Trophoblast cell (in vitro differentiated cells and primary cell): ENCODE results near the gene ZP1.
A peak's percentile ranks its signal among the peaks of the same experiment; 100 is the strongest.

Experiments
- DNase-seq, 2 donors: peaks; one replicate each; pipeline ENCODE4 v3.0.0-alpha.2; 2016
- H2AFZ ChIP-seq: 2 replicates; pipeline ENCODE4 v1.6.1; 2013; ENCODE audit warnings: low read length, moderate library complexity, mild to moderate bottlenecking; ENCODE audit not compliant: insufficient read depth, poor library complexity
- H2AK5ac ChIP-seq: 2 replicates; pipeline ENCODE4 v1.6.1; 2013; ENCODE audit warnings: mild to moderate bottlenecking, low read length
- H2BK120ac ChIP-seq: 2 replicates; pipeline ENCODE4 v1.6.1; 2013; ENCODE audit warnings: low read length, mild to moderate bottlenecking, moderate library complexity; ENCODE audit not compliant: insufficient read depth, poor library complexity
- H2BK12ac ChIP-seq: 2 replicates; pipeline ENCODE4 v1.6.1; 2013; ENCODE audit warnings: mild to moderate bottlenecking, low read length, moderate library complexity
- H2BK5ac ChIP-seq: 2 replicates; pipeline ENCODE4 v1.6.1; 2013; ENCODE audit warnings: low read length, low read depth, moderate library complexity, mild to moderate bottlenecking; ENCODE audit not compliant: poor library complexity
- H3K14ac ChIP-seq: 2 replicates; pipeline ENCODE4 v1.6.1; 2013; ENCODE audit warnings: mild to moderate bottlenecking, low read length
- H3K18ac ChIP-seq: 2 replicates; pipeline ENCODE4 v1.6.1; 2013; ENCODE audit warnings: mild to moderate bottlenecking, low read length
- H3K23ac ChIP-seq: 2 replicates; pipeline ENCODE4 v1.6.1; 2013; ENCODE audit warnings: low read length
- H3K27ac ChIP-seq: 2 replicates; pipeline ENCODE4 v1.5.1; 2013; ENCODE audit warnings: low read depth, mild to moderate bottlenecking, inconsistent platforms, low read length, moderate library complexity
- H3K27me3 ChIP-seq: 2 replicates; pipeline ENCODE4 v1.6.1; 2013; ENCODE audit warnings: inconsistent platforms, mild to moderate bottlenecking, low read length, moderate library complexity; ENCODE audit not compliant: insufficient read depth
- H3K36me3 ChIP-seq, 2 experiments: 1 replicate in 1 of 2; 2 replicates in 1 of 2; pipeline ENCODE4 v1.6.1; 2013; ENCODE audit warnings: low read length in 2 of 2, mild to moderate bottlenecking in 2 of 2, moderate library complexity in 1 of 2; ENCODE audit not compliant: insufficient read depth in 2 of 2, control insufficient read depth in 1 of 2
- H3K4ac ChIP-seq: 2 replicates; pipeline ENCODE4 v1.6.1; 2013; ENCODE audit warnings: low read depth, mild to moderate bottlenecking, low read length, moderate library complexity
- H3K4me1 ChIP-seq, 2 experiments: 1 replicate in 1 of 2; 2 replicates in 1 of 2; pipeline ENCODE4 v1.6.1; 2013; ENCODE audit warnings: low read length in 2 of 2, mild to moderate bottlenecking in 2 of 2, moderate library complexity in 1 of 2; ENCODE audit not compliant: insufficient read depth in 2 of 2, control insufficient read depth in 1 of 2
- H3K4me2 ChIP-seq: 2 replicates; pipeline ENCODE4 v1.6.1; 2013; ENCODE audit warnings: inconsistent platforms, mild to moderate bottlenecking, low read length, moderate library complexity
- H3K4me3 ChIP-seq: 2 replicates; pipeline ENCODE4 v1.5.1; 2013; ENCODE audit warnings: mild to moderate bottlenecking, low read depth, low read length, inconsistent platforms
- H3K79me1 ChIP-seq: one replicate; pipeline ENCODE4 v1.6.1; 2013; ENCODE audit warnings: low read length
- H3K79me2 ChIP-seq: 2 replicates; pipeline ENCODE4 v1.6.1; 2013; ENCODE audit warnings: low read length, mild to moderate bottlenecking; ENCODE audit not compliant: control insufficient read depth, insufficient read depth, poor library complexity
- H3K9ac ChIP-seq: 2 replicates; pipeline ENCODE4 v1.6.1; 2013; ENCODE audit warnings: mild to moderate bottlenecking, low read length
- H3K9me3 ChIP-seq: 2 replicates; pipeline ENCODE4 v1.6.1; 2013; ENCODE audit warnings: low read depth, mild to moderate bottlenecking, control low read depth, inconsistent platforms, low read length; ENCODE audit not compliant: insufficient read depth
- H4K12ac ChIP-seq: 2 replicates; pipeline ENCODE4 v1.6.1; 2013; ENCODE audit warnings: low read depth, mild to moderate bottlenecking, low read length, moderate library complexity
- H4K8ac ChIP-seq: 2 replicates; pipeline ENCODE4 v1.6.1; 2013; ENCODE audit warnings: low read depth, mild to moderate bottlenecking, low read length, moderate library complexity
- H4K91ac ChIP-seq: one replicate; pipeline ENCODE4 v1.6.1; 2013; ENCODE audit warnings: low read depth, mild to moderate bottlenecking, low read length, moderate library complexity
- WGBS: extraction: QIAGEN DNeasy Blood & Tissue Kit; methylation state at CpG from one replicate; pipeline ENCODE4 v1.1.7; 2013; ENCODE audit warnings: missing lambda C conversion rate; ENCODE audit not compliant: insufficient read length, insufficient coverage; ENCODE audit errors: extremely low coverage; 5-methylcytosine and 5-hydroxymethylcytosine counted together

Gene ZP1

DNA sequence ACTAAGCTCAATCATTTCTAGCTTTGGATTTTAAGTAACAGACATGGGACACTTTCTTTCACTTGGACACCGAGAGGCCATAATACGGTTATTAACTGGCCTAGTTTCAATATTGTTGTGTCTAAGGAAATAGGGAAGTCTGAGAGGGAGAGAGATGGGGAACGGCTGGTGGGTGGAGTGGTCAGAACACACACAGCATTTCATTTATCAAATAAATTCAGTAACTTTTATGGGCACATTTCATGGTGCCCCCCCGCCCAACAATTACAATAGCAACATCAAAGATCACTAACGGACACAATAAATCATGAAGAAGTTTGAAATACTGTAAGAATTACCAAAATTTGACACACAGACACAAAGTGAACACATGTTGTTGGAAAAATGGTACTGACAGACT, 28.3 kb downstream of the ZP1 start:
- Histone ChIP-seq H3K36me3 (peaks cover 32 to 51% of the 10 kb centered on the region in 2 experiments), H3K23ac (no peak overlapping the region), H2AK5ac (no peak overlapping the region), H2BK120ac (no peak overlapping the region), H3K4me1 (peaks cover 0 to 1% of the 10 kb centered on the region in 2 experiments), H3K4ac (no peak overlapping the region), H3K9ac (no peak overlapping the region), H3K4me2 (no peak overlapping the region), H3K27me3 (no peaks in the 10 kb centered on the region), H3K79me2 (no peaks in the 10 kb centered on the region), H3K4me3 (no peak overlapping the region), H3K18ac (no peak overlapping the region), H3K27ac (no peak overlapping the region), H2BK12ac (no peak overlapping the region), H3K14ac (no peak overlapping the region), H2AFZ (no peak overlapping the region), H3K79me1 (no peaks in the 10 kb centered on the region), H2BK5ac (no peak overlapping the region), H4K91ac (no peak overlapping the region), H3K9me3 (no peaks in the 10 kb centered on the region), H4K8ac (no peak overlapping the region), H4K12ac (no peak overlapping the region)
- no peak for DNase-seq
- WGBS, result no CpG with 5 or more reads among the region's 5 CpGs

DNA sequence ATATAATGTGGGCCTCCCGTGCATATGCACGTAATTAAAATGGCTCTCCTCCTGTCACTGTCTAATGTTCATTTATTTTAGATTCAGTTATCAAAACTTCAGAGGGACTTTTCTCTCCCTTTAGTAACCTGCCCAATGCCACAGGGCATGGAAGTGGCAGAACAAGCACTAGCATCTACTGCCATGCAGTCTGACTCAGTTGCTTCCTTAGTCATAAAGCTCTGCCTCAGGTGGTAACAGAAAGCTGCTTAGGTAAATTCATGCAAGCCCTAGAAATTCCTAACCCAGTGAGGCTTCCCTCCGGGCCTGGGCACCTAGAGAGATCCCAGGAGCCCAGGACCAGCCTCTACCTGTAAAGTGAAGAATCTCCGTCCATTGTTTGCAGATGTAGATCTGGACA, 30.2 kb downstream of the ZP1 start:
- H3K23ac ChIP-seq, result no peak overlapping the region
- H3K4ac ChIP-seq, result no peak overlapping the region
- no peak overlapping the region for H3K27ac ChIP-seq
- H4K8ac ChIP-seq, result no peak overlapping the region
- no peaks in the 10 kb centered on the region for H3K79me2 ChIP-seq
- no peaks in the 10 kb centered on the region for H3K27me3 ChIP-seq
- no peak overlapping the region for H4K12ac ChIP-seq
- no peak overlapping the region for H3K18ac ChIP-seq
- H2BK5ac ChIP-seq, result no peak overlapping the region
- no peak overlapping the region for H4K91ac ChIP-seq
- H3K36me3 ChIP-seq, result peaks cover 40 to 65% of the 10 kb centered on the region in 2 experiments
- H3K9ac ChIP-seq, result no peak overlapping the region
- H3K14ac ChIP-seq, result no peak overlapping the region
- no peak overlapping the region for H3K4me3 ChIP-seq
- H2BK12ac ChIP-seq, result no peak overlapping the region
- H3K9me3 ChIP-seq, result no peaks in the 10 kb centered on the region
- no CpG with 5 or more reads among the region's 4 CpGs for WGBS
- no peak overlapping the region for H2AK5ac ChIP-seq
- no peak overlapping the region for H2BK120ac ChIP-seq
- no peaks in the 10 kb centered on the region for H3K79me1 ChIP-seq
- no peak overlapping the region for H3K4me2 ChIP-seq
- no peak overlapping the region for H2AFZ ChIP-seq
- H3K4me1 ChIP-seq, result no peaks in the 10 kb centered on the region
- DNase-seq, result no peak

DNA sequence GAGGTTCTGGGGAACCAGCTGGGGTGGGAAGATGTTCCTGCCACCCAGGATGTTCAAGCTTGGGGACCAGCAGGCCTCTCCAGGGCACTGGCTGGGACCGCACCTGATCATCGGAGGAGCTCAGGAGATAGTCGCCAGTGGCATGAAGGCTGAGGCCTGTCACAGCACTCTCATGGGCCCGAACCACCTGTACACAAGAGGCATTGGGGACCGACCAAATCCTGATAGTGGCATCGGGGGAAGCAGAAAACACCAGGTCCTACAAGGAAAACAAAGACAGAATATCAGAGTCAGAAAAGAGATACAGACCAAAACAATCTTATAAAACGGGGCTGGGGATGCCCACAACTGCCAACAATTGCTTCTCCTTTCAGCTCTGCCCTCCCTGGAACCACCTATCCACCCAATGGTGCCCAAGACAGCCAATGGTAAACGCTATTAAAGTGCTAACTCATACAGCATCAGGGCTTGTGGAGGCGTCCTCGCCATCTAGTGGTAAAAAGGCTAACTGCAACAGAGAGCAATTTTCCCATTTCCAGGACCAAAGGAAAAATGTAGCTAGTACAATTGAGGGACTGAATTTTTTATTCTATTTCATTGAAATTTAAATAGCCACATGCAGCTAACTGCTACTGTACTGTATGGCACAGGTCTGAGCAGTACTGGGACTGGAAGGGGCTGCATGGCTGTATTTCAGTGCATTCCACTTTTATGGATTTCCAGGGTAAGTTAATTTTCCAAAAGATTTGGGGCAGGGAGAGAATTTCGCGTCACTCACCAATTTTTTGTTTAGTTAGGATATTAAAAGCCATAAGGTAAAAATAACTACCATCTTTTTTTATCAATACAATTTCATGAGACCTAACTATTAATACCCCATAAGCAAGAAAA, 31.9 kb downstream of the ZP1 start:
- H3K9me3 ChIP-seq, result no peaks in the 10 kb centered on the region
- H4K8ac ChIP-seq, result no peak overlapping the region
- H2BK120ac ChIP-seq, result no peak overlapping the region
- H2BK12ac ChIP-seq, result no peak overlapping the region
- H3K4me1 ChIP-seq, result no peaks in the 10 kb centered on the region
- H2AFZ ChIP-seq, result no peak overlapping the region
- peak; percentile 49 to 79 for DNase-seq
- no peak overlapping the region for H3K27ac ChIP-seq
- no peak overlapping the region for H3K4me2 ChIP-seq
- no peak overlapping the region for H3K4ac ChIP-seq
- H3K9ac ChIP-seq, result no peak overlapping the region
- H3K79me1 ChIP-seq, result no peaks in the 10 kb centered on the region
- WGBS, result no CpG with 5 or more reads among the region's 12 CpGs
- H3K79me2 ChIP-seq, result no peaks in the 10 kb centered on the region
- H3K4me3 ChIP-seq, result no peak overlapping the region
- H2BK5ac ChIP-seq, result no peak overlapping the region
- H4K91ac ChIP-seq, result no peak overlapping the region
- H2AK5ac ChIP-seq, result no peak overlapping the region
- H3K23ac ChIP-seq, result no peak overlapping the region
- H3K18ac ChIP-seq, result no peak overlapping the region
- H3K14ac ChIP-seq, result no peak overlapping the region
- H3K27me3 ChIP-seq, result no peaks in the 10 kb centered on the region
- peaks cover 49 to 69% of the 10 kb centered on the region in 2 experiments for H3K36me3 ChIP-seq
- no peak overlapping the region for H4K12ac ChIP-seq

DNA sequence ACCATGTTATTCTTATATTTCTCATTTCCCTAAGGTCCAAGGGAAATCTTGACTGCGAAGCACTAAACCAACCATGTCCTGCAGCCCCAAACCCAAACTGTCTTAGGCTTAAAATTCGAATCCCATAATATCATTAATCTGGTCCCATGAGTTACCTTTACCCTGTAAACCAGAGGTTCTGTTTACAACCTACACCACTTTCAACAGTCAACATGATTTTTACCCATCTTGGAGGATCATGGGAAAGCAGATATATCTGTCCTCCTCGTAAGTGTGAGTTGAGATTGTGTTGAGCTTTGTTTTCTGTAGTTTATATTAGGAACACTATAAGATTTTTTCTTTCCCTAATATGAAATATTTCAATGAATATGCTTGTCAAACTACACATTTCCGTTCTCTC, 32.6 kb downstream of the ZP1 start:
- Histone ChIP-seq H3K4ac (no peak overlapping the region), H3K27ac (no peak overlapping the region), H4K12ac (no peak overlapping the region), H3K23ac (no peak overlapping the region), H3K4me1 (peaks cover under 1% of the 10 kb centered on the region in 2 experiments), H3K9me3 (no peaks in the 10 kb centered on the region), H3K36me3 (peaks cover 49 to 66% of the 10 kb centered on the region in 2 experiments), H3K27me3 (no peaks in the 10 kb centered on the region), H3K79me1 (no peaks in the 10 kb centered on the region), H4K91ac (no peak overlapping the region), H3K14ac (no peak overlapping the region), H3K79me2 (no peaks in the 10 kb centered on the region), H3K4me2 (no peak overlapping the region), H2BK5ac (no peak overlapping the region), H2BK12ac (no peak overlapping the region), H2AFZ (no peak overlapping the region), H2BK120ac (no peak overlapping the region), H3K9ac (no peak overlapping the region), H3K4me3 (no peak overlapping the region), H4K8ac (no peak overlapping the region), H2AK5ac (no peak overlapping the region), H3K18ac (no peak overlapping the region)
- no peak for DNase-seq
- WGBS, result no CpG with 5 or more reads among the region's 4 CpGs
